Vagina (tissue), 2 donors: ENCODE measurements around the gene EAF1. TPM values are rescaled to one million over a fixed set of nuclear protein-coding genes. Genes with fewer than 3 reads are reported as not detected.

Experiments
- DNase-seq, 2 donors: peaks; one replicate each; pipeline ENCODE4 v3.0.0-alpha.2; 2017; ENCODE audit errors: extremely low spot score in 2 of 2
- H3K27ac ChIP-seq: fragments of 200-600 bp; sonication (generic); one replicate; pipeline ENCODE4 v1.5.1; 2019
- H3K27me3 ChIP-seq: fragments of 200-600 bp; sonication (generic); one replicate; pipeline ENCODE4 v1.5.1; 2019
- H3K36me3 ChIP-seq, 2 donors: fragments of 200-600 bp; sonication (generic); one replicate each; pipeline ENCODE4 v1.5.1; 2017 to 2019
- H3K4me1 ChIP-seq: fragments of 200-600 bp; sonication (generic); one replicate; pipeline ENCODE4 v1.5.1; 2019
- H3K4me3 ChIP-seq, 2 donors: fragments of 200-600 bp; sonication (generic); 1 replicate in 1 of 2; 2 replicates in 1 of 2; pipeline ENCODE4 v1.5.1; 2016 to 2019
- H3K9me3 ChIP-seq: fragments of 200-600 bp; sonication (generic); one replicate; pipeline ENCODE4 v1.5.1; 2019
- CTCF ChIP-seq, 3 experiments: fragments of 450-650 bp in 2 of 3; fragments of 200-600 bp in 1 of 3; sonication (generic) in 1 of 3; IDR thresholded peaks; one replicate each; pipeline ENCODE4 v1.5.1; 2017 to 2019; ENCODE audit warnings: antibody characterized with exemption in 3 of 3, mild to moderate bottlenecking in 2 of 3, moderate library complexity in 2 of 3
- POLR2A ChIP-seq, 2 donors: fragments of 450-650 bp; IDR thresholded peaks; one replicate each; pipeline ENCODE4 v1.6.1; 2017; ENCODE audit warnings: antibody characterized with exemption in 2 of 2, mild to moderate bottlenecking in 2 of 2, moderate library complexity in 2 of 2
- POLR2AphosphoS5 ChIP-seq, 2 donors: sonication (generic); formaldehyde crosslinking; IDR thresholded peaks; one replicate each; pipeline ENCODE4 v1.9.0; 2017; ENCODE audit warnings: antibody characterized with exemption in 2 of 2, mild to moderate bottlenecking in 2 of 2, low read depth in 1 of 2; ENCODE audit not compliant: insufficient read depth in 1 of 2
- intact Hi-C: fragments of 100-400 bp; cut with DNase I; formaldehyde crosslinking; loops from one replicate; pipeline ENCODE4 v1.15.1; 2023
- total RNA-seq: library from RNA; depleted of rRNA; stranded (reverse); fragments of >200 nt; gene quantifications from one replicate; pipeline ENCODE4 v1.2.3, GENCODE V29; 2016

Gene EAF1
- total RNA-seq, 1 donor from 2014 or later, result 15.7 TPM

- intact Hi-C loops, result no loop called here
- TF ChIP-seq POLR2AphosphoS5 (IDR thresholded peaks at IDR 0.05; ENCODE audit: insufficient read depth in 1 of 2, low read depth in 1 of 2) (no peak), CTCF (IDR thresholded peaks at IDR 0.05) (no peak), POLR2A (IDR thresholded peaks at IDR 0.05) (no peak)
These were observed 23.9 kb upstream of the EAF1 start for GRCh38 chr3:15403495-15403894.

GRCh38 chr3:15403965-15404364 lies 23.4 kb upstream of the EAF1 start:
- no peak for DNase-seq
- Histone ChIP-seq H3K36me3 (no peaks in the 10 kb centered on the region), H3K27ac (no peak overlapping the region), H3K4me3 (no peak overlapping the region), H3K9me3 (no peaks in the 10 kb centered on the region), H3K4me1 (no peaks in the 10 kb centered on the region), H3K27me3 (no peaks in the 10 kb centered on the region)
- TF ChIP-seq CTCF (IDR thresholded peaks at IDR 0.05) (no peak), POLR2AphosphoS5 (IDR thresholded peaks at IDR 0.05; ENCODE audit: insufficient read depth in 1 of 2, low read depth in 1 of 2) (no peak), POLR2A (IDR thresholded peaks at IDR 0.05) (no peak)
- intact Hi-C loops, result no loop called here

More at GRCh38 chr3:15403495-15403894, 23.9 kb upstream of the EAF1 start:
- Histone ChIP-seq H3K9me3 (no peaks in the 10 kb centered on the region), H3K4me3 (no peak overlapping the region), H3K36me3 (no peaks in the 10 kb centered on the region), H3K27me3 (no peaks in the 10 kb centered on the region), H3K27ac (no peak overlapping the region), H3K4me1 (no peaks in the 10 kb centered on the region)
- no peak for DNase-seq

- intact Hi-C loops, result no loop called here
These were observed 22.6 kb upstream of the EAF1 start for GRCh38 chr3:15404767-15405166.

GRCh38 chr3:15405448-15406050 lies 21.8 kb upstream of the EAF1 start:
- no peaks in the 10 kb centered on the region for H3K4me1 ChIP-seq
- DNase-seq, result no peak
- no peaks in the 10 kb centered on the region for H3K9me3 ChIP-seq
- H3K4me3 ChIP-seq, result no peak overlapping the region
- H3K36me3 ChIP-seq, result no peaks in the 10 kb centered on the region
- intact Hi-C loops, result no loop called here
- H3K27me3 ChIP-seq, result no peaks in the 10 kb centered on the region
- no peak for TF ChIP-seq POLR2AphosphoS5 (IDR thresholded peaks at IDR 0.05; ENCODE audit: insufficient read depth in 1 of 2, low read depth in 1 of 2)
- peak; percentile 47 to 61 (median 48) for TF ChIP-seq CTCF (IDR thresholded peaks at IDR 0.05)
- TF ChIP-seq POLR2A (IDR thresholded peaks at IDR 0.05), result no peak
- no peak overlapping the region for H3K27ac ChIP-seq

More at GRCh38 chr3:15404767-15405166, 22.6 kb upstream of the EAF1 start:
- H3K9me3 ChIP-seq, result no peaks in the 10 kb centered on the region
- no peaks in the 10 kb centered on the region for H3K27me3 ChIP-seq
- H3K4me3 ChIP-seq, result no peak overlapping the region
- no peak for DNase-seq
- H3K4me1 ChIP-seq, result no peaks in the 10 kb centered on the region
- H3K36me3 ChIP-seq, result no peaks in the 10 kb centered on the region
- no peak overlapping the region for H3K27ac ChIP-seq
- TF ChIP-seq CTCF (IDR thresholded peaks at IDR 0.05) (no peak), POLR2A (IDR thresholded peaks at IDR 0.05) (no peak), POLR2AphosphoS5 (IDR thresholded peaks at IDR 0.05; ENCODE audit: insufficient read depth in 1 of 2, low read depth in 1 of 2) (no peak)

- H3K27ac ChIP-seq, result no peak overlapping the region
- H3K4me1 ChIP-seq, result no peaks in the 10 kb centered on the region
- H3K4me3 ChIP-seq, result no peak overlapping the region
- intact Hi-C loops, result no loop called here
- H3K9me3 ChIP-seq, result no peaks in the 10 kb centered on the region
- DNase-seq, result no peak
- H3K36me3 ChIP-seq, result peaks cover 0 to 15% of the 10 kb centered on the region in 2 donors
- TF ChIP-seq POLR2A (IDR thresholded peaks at IDR 0.05) (no peak), POLR2AphosphoS5 (IDR thresholded peaks at IDR 0.05; ENCODE audit: insufficient read depth in 1 of 2, low read depth in 1 of 2) (no peak), CTCF (IDR thresholded peaks at IDR 0.05) (no peak)
- H3K27me3 ChIP-seq, result no peaks in the 10 kb centered on the region
These were observed 18.2 kb upstream of the EAF1 start for GRCh38 chr3:15409239-15409638.
